NT2/D1 (cell line): Measurements from ENCODE around the gene SOX10.

Source experiments
- SUZ12 ChIP-seq: IDR thresholded peaks from 2 replicates; pipeline ENCODE4 v1.6.1; 2011; ENCODE audit not compliant: insufficient read length, insufficient read depth; ENCODE audit errors: extremely low read depth
- YY1 ChIP-seq: IDR thresholded peaks from 2 replicates; pipeline ENCODE4 v1.6.1; 2011; ENCODE audit not compliant: insufficient read length, insufficient read depth
- ZNF274 ChIP-seq: IDR thresholded peaks from 2 replicates; pipeline ENCODE4 v1.6.1; 2011; ENCODE audit warnings: mild to moderate bottlenecking, low read depth, low read length

- TF ChIP-seq ZNF274 (no peak), YY1 (no peak), SUZ12 (no peak)
Observed at GRCh38 chr22:37991731-37992442, 7.5 kb upstream of the SOX10 start.
